HepG2 (cell line): ENCODE measurements around the gene RASSF6. TPM values are rescaled to one million over a fixed set of nuclear protein-coding genes. Genes with fewer than 3 reads are reported as not detected.

ENCODE experiments used
- ARNTL ChIP-seq: sonication (generic); formaldehyde crosslinking; IDR thresholded peaks from 2 replicates; pipeline ENCODE4 v1.4.0; 2020; ENCODE audit warnings: mild to moderate bottlenecking, missing genetic modification reagents
- GATAD1 ChIP-seq: IDR thresholded peaks from 2 replicates; pipeline ENCODE4 v1.6.1; 2016; ENCODE audit warnings: missing genetic modification reagents, missing compliant biosample characterization
- MAF1 ChIP-seq: sonication (generic); formaldehyde crosslinking; IDR thresholded peaks from 2 replicates; pipeline ENCODE4 v1.5.0; 2020; ENCODE audit warnings: missing genetic modification reagents, borderline replicate concordance
- NR2F6 ChIP-seq, 2 experiments: IDR thresholded peaks; 2 replicates each; pipeline ENCODE4 v1.6.1; 2016; ENCODE audit warnings: antibody characterized with exemption in 1 of 2, mild to moderate bottlenecking in 1 of 2
- SALL1 ChIP-seq: sonication (generic); formaldehyde crosslinking; IDR thresholded peaks from 2 replicates; pipeline ENCODE4 v1.8.0; 2022; ENCODE audit warnings: mild to moderate bottlenecking, missing genetic modification reagents
- SUZ12 ChIP-seq: fragments of 150-350 bp; IDR thresholded peaks from 2 replicates; pipeline ENCODE4 v1.6.1; 2014; ENCODE audit warnings: low read depth, low read length
- THYN1 ChIP-seq: sonication (generic); formaldehyde crosslinking; IDR thresholded peaks from 2 replicates; pipeline ENCODE4 v1.8.1; 2023; ENCODE audit warnings: low read depth, mild to moderate bottlenecking, moderate library complexity, missing genetic modification reagents, borderline replicate concordance
- ZBTB21 ChIP-seq: sonication (generic); formaldehyde crosslinking; IDR thresholded peaks from 2 replicates; pipeline ENCODE4 v1.4.0; 2020; ENCODE audit warnings: missing genetic modification reagents
- ZNF318 ChIP-seq: sonication (generic); formaldehyde crosslinking; IDR thresholded peaks from 2 replicates; pipeline ENCODE4 v1.4.0; 2020; ENCODE audit warnings: mild to moderate bottlenecking, missing genetic modification reagents
- ZNF740 ChIP-seq: sonication (generic); formaldehyde crosslinking; IDR thresholded peaks from 2 replicates; pipeline ENCODE4 v1.4.0; 2020; ENCODE audit warnings: missing genetic modification reagents
- ZNF761 ChIP-seq: sonication (generic); formaldehyde crosslinking; conservative IDR thresholded peaks from 2 replicates; pipeline ENCODE4 v1.4.0; 2020; ENCODE audit warnings: mild to moderate bottlenecking, missing genetic modification reagents
- polyA plus RNA-seq, 8 experiments: library from polyadenylated mRNA; depleted of rRNA in 3 of 8; stranded (reverse) in 7 of 8; unstranded in 1 of 8; fragments of >200 nt; fragmentation: Illumina TruSeq in 4 of 8; extraction: Trizol in 4 of 8; gene quantifications; 2 replicates each; pipeline versions ENCODE4 v1.2.1 to v1.2.3, GENCODE V29; 2011 to 2016; ENCODE audit warnings: low read depth in 4 of 8, missing spikeins in 1 of 8, mixed read lengths in 1 of 8; ENCODE audit not compliant: insufficient read depth in 1 of 8
- total RNA-seq, 5 experiments: library from RNA; depleted of rRNA; stranded (reverse); fragments of >200 nt; fragmentation: Illumina TruSeq; extraction: Trizol; gene quantifications; 2 replicates each; pipeline ENCODE4 v1.2.3, GENCODE V29; 2016; ENCODE audit warnings: low read depth in 1 of 5
- TF ChIP-seq, protein P1 (sequence below), 2 experiments: sonication (generic) in 1 of 2; formaldehyde crosslinking in 1 of 2; IDR thresholded peaks; 2 replicates each; pipeline versions ENCODE4 v1.6.1 to v1.9.0; 2014 to 2022; ENCODE audit warnings: antibody characterized with exemption in 1 of 2, borderline replicate concordance in 1 of 2, inconsistent platforms in 1 of 2, low read depth in 1 of 2, missing genetic modification reagents in 1 of 2
- TF ChIP-seq, protein P2 (sequence below): sonication (generic); formaldehyde crosslinking; IDR thresholded peaks from 2 replicates; pipeline ENCODE4 v1.5.0; 2020; ENCODE audit warnings: mild to moderate bottlenecking, missing genetic modification reagents

Gene RASSF6
- total and polyA plus RNA-seq, 2 of the 13 experiments (the other 11 are each of a cell fraction or from before 2014, with no cell fraction given) = 0.03 to 0.11 TPM

GRCh38 chr4:73599182-73599581 is 21.1 kb downstream of the RASSF6 start (continued):
- TF ChIP-seq ZNF318 (CRISPR knock-in tag) (no peak), SALL1 (CRISPR knock-in tag) (peak; percentile 94), ZNF740 (CRISPR knock-in tag) (no peak), NR2F6 (IDR thresholded peaks at IDR 0.05) (peak; percentile 72), NR2F6 (CRISPR knock-in tag; IDR thresholded peaks at IDR 0.05) (peak; percentile 74), GATAD1 (CRISPR knock-in tag) (peak; percentile 44; the same call in 1 of the 2 replicates), MAF1 (CRISPR knock-in tag) (no peak), ZBTB21 (no peak), ZNF761 (CRISPR knock-in tag) (no peak), THYN1 (no peak), ARNTL (no peak), SUZ12 (no peak)
- TF ChIP-seq, protein P1, sequence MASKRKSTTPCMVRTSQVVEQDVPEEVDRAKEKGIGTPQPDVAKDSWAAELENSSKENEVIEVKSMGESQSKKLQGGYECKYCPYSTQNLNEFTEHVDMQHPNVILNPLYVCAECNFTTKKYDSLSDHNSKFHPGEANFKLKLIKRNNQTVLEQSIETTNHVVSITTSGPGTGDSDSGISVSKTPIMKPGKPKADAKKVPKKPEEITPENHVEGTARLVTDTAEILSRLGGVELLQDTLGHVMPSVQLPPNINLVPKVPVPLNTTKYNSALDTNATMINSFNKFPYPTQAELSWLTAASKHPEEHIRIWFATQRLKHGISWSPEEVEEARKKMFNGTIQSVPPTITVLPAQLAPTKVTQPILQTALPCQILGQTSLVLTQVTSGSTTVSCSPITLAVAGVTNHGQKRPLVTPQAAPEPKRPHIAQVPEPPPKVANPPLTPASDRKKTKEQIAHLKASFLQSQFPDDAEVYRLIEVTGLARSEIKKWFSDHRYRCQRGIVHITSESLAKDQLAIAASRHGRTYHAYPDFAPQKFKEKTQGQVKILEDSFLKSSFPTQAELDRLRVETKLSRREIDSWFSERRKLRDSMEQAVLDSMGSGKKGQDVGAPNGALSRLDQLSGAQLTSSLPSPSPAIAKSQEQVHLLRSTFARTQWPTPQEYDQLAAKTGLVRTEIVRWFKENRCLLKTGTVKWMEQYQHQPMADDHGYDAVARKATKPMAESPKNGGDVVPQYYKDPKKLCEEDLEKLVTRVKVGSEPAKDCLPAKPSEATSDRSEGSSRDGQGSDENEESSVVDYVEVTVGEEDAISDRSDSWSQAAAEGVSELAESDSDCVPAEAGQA (IDR thresholded peaks at IDR 0.05; ENCODE audit: low read depth) = no peak
- TF ChIP-seq, protein P1 (CRISPR knock-in tag; IDR thresholded peaks at IDR 0.05; ENCODE audit: borderline replicate concordance) = no peak
- TF ChIP-seq, protein P2, sequence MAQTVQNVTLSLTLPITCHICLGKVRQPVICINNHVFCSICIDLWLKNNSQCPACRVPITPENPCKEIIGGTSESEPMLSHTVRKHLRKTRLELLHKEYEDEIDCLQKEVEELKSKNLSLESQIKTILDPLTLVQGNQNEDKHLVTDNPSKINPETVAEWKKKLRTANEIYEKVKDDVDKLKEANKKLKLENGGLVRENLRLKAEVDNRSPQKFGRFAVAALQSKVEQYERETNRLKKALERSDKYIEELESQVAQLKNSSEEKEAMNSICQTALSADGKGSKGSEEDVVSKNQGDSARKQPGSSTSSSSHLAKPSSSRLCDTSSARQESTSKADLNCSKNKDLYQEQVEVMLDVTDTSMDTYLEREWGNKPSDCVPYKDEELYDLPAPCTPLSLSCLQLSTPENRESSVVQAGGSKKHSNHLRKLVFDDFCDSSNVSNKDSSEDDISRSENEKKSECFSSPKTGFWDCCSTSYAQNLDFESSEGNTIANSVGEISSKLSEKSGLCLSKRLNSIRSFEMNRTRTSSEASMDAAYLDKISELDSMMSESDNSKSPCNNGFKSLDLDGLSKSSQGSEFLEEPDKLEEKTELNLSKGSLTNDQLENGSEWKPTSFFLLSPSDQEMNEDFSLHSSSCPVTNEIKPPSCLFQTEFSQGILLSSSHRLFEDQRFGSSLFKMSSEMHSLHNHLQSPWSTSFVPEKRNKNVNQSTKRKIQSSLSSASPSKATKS (CRISPR knock-in tag) = 0 out of 2 replicates have a peak, but pooled peaks have one; percentile 35
